Endothelial cell of umbilical vein (primary cell): ENCODE measurements around the gene NOXA1. TPM values are rescaled to one million over a fixed set of nuclear protein-coding genes. Genes with fewer than 3 reads are reported as not detected.

Source experiments
- BruUV-seq: library from RNA; stranded (reverse); fragments of 400-500 nt; replicated peaks from 2 replicates; lab custom pipeline; 2021; lab: Mats Ljungman, UMichigan
- CTCF ChIA-PET: fragments of 300-600, 350-600 bp; sonication (Branson Sonifier 250); formaldehyde crosslinking; loops from one replicate; lab custom pipeline; 2021; ENCODE audit warnings: antibody characterized with exemption, inconsistent platforms; lab: Charles Lee
- POLR2A ChIA-PET: fragments of 300-600, 350-600 bp; sonication (Branson Sonifier 250); formaldehyde crosslinking; loops from one replicate; lab custom pipeline; 2021; ENCODE audit warnings: antibody characterized with exemption, inconsistent platforms; lab: Charles Lee
- DNase-seq: peaks from one replicate; pipeline ENCODE4 v3.0.0-alpha.2; 2011; ENCODE audit warnings: low read depth, low spot score
- FAIRE-seq: peaks from 2 replicates; lab custom pipeline; 2011; peaks lifted over from hg19 to GRCh38; lab: Jason Lieb, UNC
- H2AFZ ChIP-seq: 2 replicates; pipeline ENCODE4 v1.6.0; 2012; ENCODE audit warnings: low read depth, low read length, control low read depth, inconsistent platforms
- H3K27ac ChIP-seq: 2 replicates; pipeline ENCODE4 v1.5.1; 2011; ENCODE audit warnings: low read depth, mild to moderate bottlenecking, control low read depth, low read length, moderate library complexity; ENCODE audit not compliant: insufficient read depth
- H3K27me3 ChIP-seq, 2 experiments: 2 replicates each; pipeline versions ENCODE4 v1.6.0 to v1.6.1; 2011; ENCODE audit warnings: low read length in 2 of 2, mixed read lengths in 1 of 2; ENCODE audit not compliant: control insufficient read depth in 2 of 2, insufficient read depth in 2 of 2
- H3K36me3 ChIP-seq, 2 experiments: 2 replicates in 1 of 2; 3 replicates in 1 of 2; pipeline ENCODE4 v1.5.1; 2011; ENCODE audit warnings: low read length in 2 of 2, mild to moderate bottlenecking in 1 of 2, moderate library complexity in 1 of 2; ENCODE audit not compliant: control insufficient read depth in 2 of 2, insufficient read depth in 2 of 2; ENCODE audit errors: extremely low read depth in 1 of 2
- H3K4me1 ChIP-seq: 3 replicates; pipeline ENCODE4 v1.5.1; 2011; ENCODE audit warnings: mild to moderate bottlenecking, low read length; ENCODE audit not compliant: control insufficient read depth, insufficient read depth; ENCODE audit errors: extremely low read depth
- H3K4me2 ChIP-seq: 2 replicates; pipeline ENCODE4 v1.6.1; 2011; ENCODE audit warnings: low read length, control low read depth, mixed read lengths; ENCODE audit not compliant: insufficient read depth
- H3K4me3 ChIP-seq, 3 experiments: fragments of 200-600 bp in 1 of 3; sonication (generic), shearing (Covaris generic) in 1 of 3; replicated peaks in 1 of 3; 2 replicates each; pipeline ENCODE4 v1.5.1; 2011 to 2016; ENCODE audit warnings: control low read depth in 3 of 3, low read length in 3 of 3, mild to moderate bottlenecking in 2 of 3, inconsistent platforms in 1 of 3, low read depth in 1 of 3, moderate library complexity in 1 of 3; ENCODE audit not compliant: insufficient read depth in 1 of 3
- H3K79me2 ChIP-seq: 2 replicates; pipeline ENCODE4 v1.6.0; 2012; ENCODE audit warnings: low read length, inconsistent platforms; ENCODE audit not compliant: control insufficient read depth, insufficient read depth
- H3K9ac ChIP-seq: replicated peaks from 2 replicates; pipeline ENCODE3; 2011; ENCODE audit warnings: low read length, control low read depth; ENCODE audit not compliant: insufficient read depth; ENCODE audit errors: extremely low read depth
- H3K9me1 ChIP-seq: replicated peaks from 3 replicates; pipeline ENCODE4 v1.6.0; 2011; ENCODE audit warnings: mild to moderate bottlenecking, low read length; ENCODE audit not compliant: control insufficient read depth, insufficient read depth; ENCODE audit errors: extremely low read depth
- H3K9me3 ChIP-seq: replicated peaks from 2 replicates; pipeline ENCODE4 v1.5.1; 2012; ENCODE audit warnings: low read length, inconsistent platforms; ENCODE audit not compliant: control insufficient read depth, insufficient read depth
- H4K20me1 ChIP-seq: replicated peaks from 2 replicates; pipeline ENCODE3; 2011; ENCODE audit warnings: mild to moderate bottlenecking, low read length; ENCODE audit not compliant: control insufficient read depth, insufficient read depth; ENCODE audit errors: extremely low read depth
- EZH2 ChIP-seq: IDR thresholded peaks from 2 replicates; pipeline ENCODE4 v1.6.1; 2012; ENCODE audit warnings: borderline replicate concordance, low read depth, mild to moderate bottlenecking, moderate library complexity, low read length, inconsistent platforms; ENCODE audit not compliant: severe bottlenecking
- FOS ChIP-seq: IDR thresholded peaks from 2 replicates; pipeline ENCODE4 v1.6.1; 2011; ENCODE audit warnings: mild to moderate bottlenecking, low read length, moderate library complexity, borderline replicate concordance; ENCODE audit not compliant: insufficient read depth
- GATA2 ChIP-seq: IDR thresholded peaks from 2 replicates; pipeline ENCODE4 v1.7.0; 2011; ENCODE audit warnings: low read depth, mild to moderate bottlenecking, moderate library complexity, mixed read lengths, low read length; ENCODE audit not compliant: insufficient read length, insufficient read depth
- JUN ChIP-seq: IDR thresholded peaks from 2 replicates; pipeline ENCODE4 v1.6.1; 2011; ENCODE audit warnings: borderline replicate concordance, low read depth; ENCODE audit not compliant: insufficient read length, insufficient read depth
- MYC ChIP-seq: IDR thresholded peaks from one replicate; pipeline ENCODE4 v1.6.1; 2011; ENCODE audit warnings: mild to moderate bottlenecking, low read depth, low read length
- POLR2A ChIP-seq: IDR thresholded peaks from 2 replicates; pipeline ENCODE4 v1.6.1; 2012; ENCODE audit warnings: low read depth, mild to moderate bottlenecking, control low read depth, low read length
- POLR2AphosphoS5 ChIP-seq: IDR thresholded peaks from 2 replicates; pipeline ENCODE4 v1.6.1; 2012; ENCODE audit warnings: low read depth, mild to moderate bottlenecking, control low read depth, low read length, moderate library complexity; ENCODE audit not compliant: insufficient read depth
- dilution Hi-C: fragments of 300-500 bp; cut with MboI; formaldehyde crosslinking; loops from one replicate; pipeline ENCODE4 v1.15.0; 2019; ENCODE audit warnings: low sequenced_read_pairs; ENCODE audit not compliant: extremely low pct_ligation_motif_present
- intact Hi-C: fragments of 100-400 bp; cut with micrococcal nuclease; formaldehyde crosslinking; loops from one replicate; pipeline ENCODE4 v1.10.0; 2022
- polyA plus RNA-seq, 4 experiments: library from polyadenylated mRNA; depleted of rRNA in 3 of 4; stranded (reverse) in 3 of 4; unstranded in 1 of 4; fragments of >200 nt; gene quantifications; 2 replicates each; pipeline versions ENCODE4 v1.2.1 to v1.2.3, GENCODE V29; 2011 to 2012; ENCODE audit warnings: missing spikeins in 1 of 4
- total RNA-seq: library from RNA; stranded (reverse); gene quantifications from 2 replicates; pipeline ENCODE4 v1.2.3, GENCODE V29; 2021
- TF ChIP-seq, protein P1 (sequence below), 2 donors: IDR thresholded peaks; 1 replicate in 1 of 2; 2 replicates in 1 of 2; pipeline ENCODE4 v1.5.1; 2011; ENCODE audit warnings: low read length in 2 of 2, mild to moderate bottlenecking in 2 of 2, moderate library complexity in 2 of 2, control low read depth in 1 of 2, inconsistent platforms in 1 of 2, low read depth in 1 of 2; ENCODE audit not compliant: insufficient read depth in 1 of 2; ENCODE audit errors: extremely low read depth in 1 of 2
- TF ChIP-seq, protein P2 (sequence below): IDR thresholded peaks from 2 replicates; pipeline ENCODE4 v1.6.1; 2011; ENCODE audit not compliant: insufficient read depth, insufficient read length

NOXA1 gene
- total and polyA plus RNA-seq, 2 donors (not counting 3 experiments of a cell fraction or from before 2014, with no cell fraction given) = 0.40 to 0.91 TPM

GRCh38 chr9:137428311-137428630 lies 5.1 kb downstream of the NOXA1 start:
- no peak for FAIRE-seq
- intact Hi-C loops = loop anchor here (10.0 kb wide), 1 partner anchor 97 kb away; no protein-coding TSS in a partner anchor

More at GRCh38 chr9:137428311-137428630, 5.1 kb downstream of the NOXA1 start:
- H2AFZ ChIP-seq = no peak overlapping the region
- CTCF ChIA-PET = no interaction called here
- H4K20me1 ChIP-seq = no peaks in the 10 kb centered on the region
- no peaks in the 10 kb centered on the region for H3K9me3 ChIP-seq
- no peaks in the 10 kb centered on the region for H3K36me3 ChIP-seq
- no peaks in the 10 kb centered on the region for H3K9me1 ChIP-seq
- peaks cover 4% of the 10 kb centered on the region for H3K4me1 ChIP-seq
- dilution Hi-C loops = no loop called here
- no peak overlapping the region for H3K4me2 ChIP-seq
- H3K4me3 ChIP-seq = no peak overlapping the region
- POLR2A ChIA-PET = no interaction called here
- no TSS peak for BruUV-seq
- H3K9ac ChIP-seq = no peak overlapping the region
- no peak for DNase-seq
- no peaks in the 10 kb centered on the region for H3K79me2 ChIP-seq
- H3K27ac ChIP-seq = no peak overlapping the region
- no peaks in the 10 kb centered on the region for H3K27me3 ChIP-seq
- TF ChIP-seq GATA2 (no peak), POLR2A (no peak), MYC (no peak), JUN (no peak), EZH2 (no peak), POLR2AphosphoS5 (no peak), FOS (no peak)
- TF ChIP-seq, protein P1, sequence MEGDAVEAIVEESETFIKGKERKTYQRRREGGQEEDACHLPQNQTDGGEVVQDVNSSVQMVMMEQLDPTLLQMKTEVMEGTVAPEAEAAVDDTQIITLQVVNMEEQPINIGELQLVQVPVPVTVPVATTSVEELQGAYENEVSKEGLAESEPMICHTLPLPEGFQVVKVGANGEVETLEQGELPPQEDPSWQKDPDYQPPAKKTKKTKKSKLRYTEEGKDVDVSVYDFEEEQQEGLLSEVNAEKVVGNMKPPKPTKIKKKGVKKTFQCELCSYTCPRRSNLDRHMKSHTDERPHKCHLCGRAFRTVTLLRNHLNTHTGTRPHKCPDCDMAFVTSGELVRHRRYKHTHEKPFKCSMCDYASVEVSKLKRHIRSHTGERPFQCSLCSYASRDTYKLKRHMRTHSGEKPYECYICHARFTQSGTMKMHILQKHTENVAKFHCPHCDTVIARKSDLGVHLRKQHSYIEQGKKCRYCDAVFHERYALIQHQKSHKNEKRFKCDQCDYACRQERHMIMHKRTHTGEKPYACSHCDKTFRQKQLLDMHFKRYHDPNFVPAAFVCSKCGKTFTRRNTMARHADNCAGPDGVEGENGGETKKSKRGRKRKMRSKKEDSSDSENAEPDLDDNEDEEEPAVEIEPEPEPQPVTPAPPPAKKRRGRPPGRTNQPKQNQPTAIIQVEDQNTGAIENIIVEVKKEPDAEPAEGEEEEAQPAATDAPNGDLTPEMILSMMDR (IDR thresholded peaks at IDR 0.05; ENCODE audit: extremely low read depth in 1 of 2, insufficient read depth in 1 of 2, low read depth in 1 of 2, low read length in 2 of 2) = no peak
- TF ChIP-seq, protein P2, sequence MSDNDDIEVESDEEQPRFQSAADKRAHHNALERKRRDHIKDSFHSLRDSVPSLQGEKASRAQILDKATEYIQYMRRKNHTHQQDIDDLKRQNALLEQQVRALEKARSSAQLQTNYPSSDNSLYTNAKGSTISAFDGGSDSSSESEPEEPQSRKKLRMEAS = no peak
